Activated naive CD4-positive, alpha-beta T cell treated with anti-CD3 and anti-CD28 coated beads for 36 hours (primary cell): Measurements from ENCODE around the gene MAP3K4. TPM values are rescaled to one million over a fixed set of nuclear protein-coding genes. Genes with fewer than 3 reads are reported as not detected.

ENCODE experiments used
- CTCF ChIA-PET: fragments of 350-600 bp; sonication (Branson Sonifier 250); formaldehyde crosslinking; loops from one replicate; lab custom pipeline; 2021; ENCODE audit warnings: antibody characterized with exemption; lab: Charles Lee
- DNase-seq: peaks from one replicate; pipeline ENCODE4 v3.0.0-alpha.2; 2020
- H3K27ac Mint-ChIP-seq: one replicate; pipeline ENCODE4 v1.8.0; 2021; ENCODE audit warnings: mild to moderate bottlenecking, mixed read lengths
- H3K27me3 Mint-ChIP-seq: one replicate; pipeline ENCODE4 v1.8.0; 2021; ENCODE audit warnings: low read depth, mixed read lengths
- H3K36me3 Mint-ChIP-seq: one replicate; pipeline ENCODE4 v1.8.0; 2021; ENCODE audit warnings: low read depth, mixed read lengths
- H3K4me1 Mint-ChIP-seq: one replicate; pipeline ENCODE4 v1.8.0; 2021; ENCODE audit warnings: low read depth, mixed read lengths
- H3K4me3 Mint-ChIP-seq: one replicate; pipeline ENCODE4 v1.8.0; 2021; ENCODE audit warnings: mild to moderate bottlenecking, moderate library complexity, mixed read lengths
- H3K9me3 Mint-ChIP-seq: one replicate; pipeline ENCODE4 v1.8.0; 2021; ENCODE audit warnings: mixed read lengths
- intact Hi-C: fragments of 100-400 bp; cut with micrococcal nuclease; formaldehyde crosslinking; loops from one replicate; pipeline ENCODE4 v1.15.1; 2023
- total RNA-seq, 2 experiments: library from RNA; stranded (reverse); gene quantifications; one replicate each; pipeline ENCODE4 v1.2.3, GENCODE V29; 2021

Gene MAP3K4
- total RNA-seq, 2 experiments from 2014 or later: 36.0 to 42.6 TPM

DNA sequence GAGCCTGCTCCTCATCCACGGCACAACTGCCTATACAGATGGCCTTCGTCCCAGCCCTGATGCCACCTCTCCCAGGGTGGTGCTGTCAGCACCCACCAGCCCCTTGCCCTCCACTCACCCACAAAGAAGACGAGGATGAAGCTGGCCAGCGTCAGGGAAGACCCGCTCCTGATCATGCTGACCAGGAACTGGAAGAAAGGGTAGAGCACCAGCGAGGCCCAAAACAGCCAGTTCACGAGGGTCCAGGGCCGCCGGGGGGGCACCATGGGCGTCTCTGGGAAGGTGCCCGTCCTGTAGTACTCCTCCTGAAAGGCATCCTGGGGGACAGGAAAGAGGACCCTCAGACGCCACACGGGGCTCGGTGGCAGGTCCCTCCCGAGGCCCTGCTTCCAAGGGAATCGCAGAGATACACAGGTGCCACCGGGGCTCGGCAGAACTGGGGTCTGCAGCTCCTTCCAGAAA, 147.8 kb downstream of the MAP3K4 start:
- intact Hi-C loops: no loop called here
- no peaks in the 10 kb centered on the region for H3K9me3 Mint-ChIP-seq
- CTCF ChIA-PET: interaction anchor here (1.1 kb wide), 1 partner anchor 231 kb away, joined by 3 read pairs; no protein-coding TSS in a partner anchor
- no peaks in the 10 kb centered on the region for H3K27me3 Mint-ChIP-seq
- no peak overlapping the region for H3K27ac Mint-ChIP-seq
- H3K4me1 Mint-ChIP-seq: no peaks in the 10 kb centered on the region
- DNase-seq: no peak
- H3K36me3 Mint-ChIP-seq: peaks cover 7% of the 10 kb centered on the region
- H3K4me3 Mint-ChIP-seq: no peak overlapping the region

GRCh38 chr6:161139766-161140553, 148.4 kb downstream of the MAP3K4 start:
- Mint-ChIP-seq H3K27me3 (no peaks in the 10 kb centered on the region), H3K36me3 (peaks cover 7% of the 10 kb centered on the region), H3K27ac (no peak overlapping the region), H3K4me3 (no peak overlapping the region), H3K9me3 (no peaks in the 10 kb centered on the region), H3K4me1 (no peaks in the 10 kb centered on the region)
- intact Hi-C loops: no loop called here
- DNase-seq: no peak
- CTCF ChIA-PET: interaction anchor here (1.1 kb wide), 1 partner anchor 231 kb away, joined by 3 read pairs; no protein-coding TSS in a partner anchor

GRCh38 chr6:161140554-161140875, 148.9 kb downstream of the MAP3K4 start:
- Mint-ChIP-seq H3K27ac (no peak overlapping the region), H3K4me1 (no peaks in the 10 kb centered on the region), H3K36me3 (peaks cover 7% of the 10 kb centered on the region), H3K9me3 (no peaks in the 10 kb centered on the region), H3K4me3 (no peak overlapping the region), H3K27me3 (no peaks in the 10 kb centered on the region)
- no peak for DNase-seq
- intact Hi-C loops: no loop called here
- CTCF ChIA-PET: no interaction called here

DNA sequence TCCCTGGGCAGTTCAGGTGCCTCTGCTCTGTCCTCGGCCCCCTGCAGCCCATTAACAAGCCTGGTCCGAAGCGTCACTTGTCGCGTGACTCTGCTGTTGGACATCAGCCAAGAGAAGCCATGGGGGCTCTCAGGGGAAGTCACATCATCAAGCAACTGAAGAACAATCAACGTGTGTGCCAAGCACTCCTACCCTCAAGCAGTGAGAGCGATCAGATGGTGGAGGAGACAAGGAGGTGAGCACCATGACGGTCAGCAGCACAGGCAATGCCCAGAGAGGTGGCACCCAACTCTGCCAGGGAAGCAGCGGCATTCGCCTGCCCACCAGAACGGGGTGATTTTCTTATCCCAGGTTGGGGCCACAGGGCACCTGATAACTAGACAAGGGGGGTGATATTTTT, 149.6 kb downstream of the MAP3K4 start:
- peaks cover 5% of the 10 kb centered on the region for H3K36me3 Mint-ChIP-seq
- H3K9me3 Mint-ChIP-seq: no peaks in the 10 kb centered on the region
- intact Hi-C loops: no loop called here
- H3K4me3 Mint-ChIP-seq: no peak overlapping the region
- no peak overlapping the region for H3K27ac Mint-ChIP-seq
- no peaks in the 10 kb centered on the region for H3K27me3 Mint-ChIP-seq
- CTCF ChIA-PET: no interaction called here
- no peaks in the 10 kb centered on the region for H3K4me1 Mint-ChIP-seq
- no peak for DNase-seq

DNA sequence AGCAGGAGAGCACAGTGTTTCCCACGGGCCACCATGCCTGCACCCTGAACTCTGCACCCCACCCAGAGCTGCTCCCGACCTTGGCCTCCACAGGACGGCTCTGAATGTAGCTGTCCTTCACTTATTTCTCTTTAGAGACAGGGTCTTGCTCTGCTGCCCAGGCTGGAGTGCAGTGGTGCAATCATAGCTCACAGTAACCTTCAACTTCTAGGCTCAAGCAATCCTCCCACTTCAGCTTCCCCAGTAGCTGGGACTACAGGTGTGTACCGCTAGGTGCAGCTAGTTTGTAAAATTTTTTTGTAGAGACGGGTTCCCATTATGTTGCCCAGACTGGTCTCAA, 151.4 kb downstream of the MAP3K4 start:
- no peak overlapping the region for H3K27ac Mint-ChIP-seq
- no peak for DNase-seq
- intact Hi-C loops: no loop called here
- no peaks in the 10 kb centered on the region for H3K27me3 Mint-ChIP-seq
- CTCF ChIA-PET: interaction anchor here (1.3 kb wide), 1 partner anchor 15 kb away, joined by 3 read pairs; no protein-coding TSS in a partner anchor
- H3K36me3 Mint-ChIP-seq: peaks cover 4% of the 10 kb centered on the region
- no peaks in the 10 kb centered on the region for H3K9me3 Mint-ChIP-seq
- H3K4me1 Mint-ChIP-seq: no peaks in the 10 kb centered on the region
- no peak overlapping the region for H3K4me3 Mint-ChIP-seq

DNA sequence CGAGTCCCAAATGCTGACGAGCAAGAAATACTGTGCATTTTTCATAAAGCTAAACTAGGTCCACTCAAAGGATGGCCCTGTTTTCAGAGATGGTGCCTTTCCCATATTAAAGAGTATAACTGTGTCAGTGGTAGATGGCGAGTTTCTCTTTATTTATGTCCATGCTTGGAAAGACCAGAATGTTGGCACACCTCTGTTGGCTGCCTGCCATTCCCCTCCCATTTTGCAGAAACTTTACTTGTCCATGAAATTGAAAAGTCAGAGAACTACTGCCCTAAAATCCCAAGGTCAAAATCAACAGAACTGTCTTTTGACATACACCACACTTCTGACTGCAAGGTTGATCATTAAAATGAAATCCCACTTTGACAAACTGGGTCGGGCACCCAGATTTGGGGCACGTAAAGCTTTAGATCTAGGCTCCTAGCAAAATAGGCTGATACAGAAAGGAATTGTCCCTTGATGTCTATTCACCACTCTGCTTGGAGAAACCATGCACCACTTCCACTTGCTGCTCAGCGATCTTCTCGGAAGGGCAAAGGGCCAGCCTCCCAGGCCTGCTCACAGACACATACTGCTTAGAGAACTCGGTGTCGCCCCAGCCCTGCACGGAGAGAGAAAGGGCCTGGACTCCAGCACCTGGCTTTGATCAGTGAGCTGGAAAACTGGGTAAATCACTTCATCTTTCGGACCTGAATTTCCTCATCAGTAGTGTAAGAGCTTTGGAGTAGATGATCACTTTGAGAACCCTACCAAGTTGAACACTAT, 152.3 kb downstream of the MAP3K4 start:
- Mint-ChIP-seq H3K36me3 (peaks cover 4% of the 10 kb centered on the region), H3K4me3 (no peak overlapping the region), H3K27me3 (no peaks in the 10 kb centered on the region), H3K4me1 (no peaks in the 10 kb centered on the region), H3K9me3 (no peaks in the 10 kb centered on the region), H3K27ac (no peak overlapping the region)
- intact Hi-C loops: no loop called here
- no peak for DNase-seq
- CTCF ChIA-PET: interaction anchor here (1.1 kb wide), 1 partner anchor 10 kb away, joined by 3 read pairs; no protein-coding TSS in a partner anchor

DNA sequence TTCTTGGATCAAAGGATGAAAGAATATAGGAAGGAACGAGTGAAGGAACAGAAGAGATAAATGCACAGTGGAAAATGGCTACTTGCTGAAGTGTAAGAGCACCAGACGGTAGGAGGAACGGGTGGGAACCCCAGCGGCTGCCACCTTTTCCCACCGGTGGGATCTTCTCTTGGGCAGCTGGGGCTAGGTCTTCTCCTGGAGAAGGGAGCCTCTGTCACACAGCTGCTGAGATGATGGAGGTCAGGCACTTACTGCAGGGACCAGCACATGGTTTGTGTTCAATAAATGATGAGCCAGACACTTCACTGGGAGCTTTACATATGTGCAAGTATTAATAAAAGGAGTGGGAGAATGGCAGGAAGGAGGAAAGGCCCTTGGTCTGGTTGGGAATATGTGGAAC, 158.6 kb downstream of the MAP3K4 start:
- CTCF ChIA-PET: interaction anchor here (0.6 to 1.4 kb wide), 2 partner anchors 220 to 223 kb away, joined by 3 to 7 read pairs; no protein-coding TSS in a partner anchor
- Mint-ChIP-seq H3K27me3 (no peaks in the 10 kb centered on the region), H3K9me3 (no peaks in the 10 kb centered on the region), H3K27ac (no peak overlapping the region), H3K36me3 (peaks cover 1% of the 10 kb centered on the region), H3K4me1 (no peaks in the 10 kb centered on the region), H3K4me3 (no peak overlapping the region)
- no peak for DNase-seq
- intact Hi-C loops: loop anchor here (10.0 kb wide), 1 partner anchor 215 kb away; no protein-coding TSS in a partner anchor

GRCh38 chr6:161150566-161150965, 159.0 kb downstream of the MAP3K4 start:
- no peaks in the 10 kb centered on the region for H3K4me1 Mint-ChIP-seq
- no peaks in the 10 kb centered on the region for H3K9me3 Mint-ChIP-seq
- H3K27me3 Mint-ChIP-seq: no peaks in the 10 kb centered on the region
- intact Hi-C loops: loop anchor here (10.0 kb wide), 1 partner anchor 216 kb away; no protein-coding TSS in a partner anchor
- CTCF ChIA-PET: interaction anchor here (0.9 to 1.4 kb wide), 2 partner anchors 220 to 223 kb away, joined by 3 to 7 read pairs; no protein-coding TSS in a partner anchor
- no peak for DNase-seq
- peaks cover 1% of the 10 kb centered on the region for H3K36me3 Mint-ChIP-seq
- H3K27ac Mint-ChIP-seq: no peak overlapping the region
- H3K4me3 Mint-ChIP-seq: no peak overlapping the region

- no peak for DNase-seq
- Mint-ChIP-seq H3K36me3 (peaks cover 1% of the 10 kb centered on the region), H3K27me3 (no peaks in the 10 kb centered on the region), H3K4me1 (no peaks in the 10 kb centered on the region), H3K9me3 (no peaks in the 10 kb centered on the region), H3K4me3 (no peak overlapping the region), H3K27ac (no peak overlapping the region)
- CTCF ChIA-PET: interaction anchor here (0.9 to 1.4 kb wide), 2 partner anchors 219 to 223 kb away, joined by 3 to 7 read pairs; no protein-coding TSS in a partner anchor
- intact Hi-C loops: loop anchor here (10.0 kb wide), 1 partner anchor 216 kb away; no protein-coding TSS in a partner anchor
Measured at GRCh38 chr6:161151059-161151645, 159.6 kb downstream of the MAP3K4 start.

- no peaks in the 10 kb centered on the region for H3K27me3 Mint-ChIP-seq
- no peaks in the 10 kb centered on the region for H3K4me1 Mint-ChIP-seq
- CTCF ChIA-PET: interaction anchor here (0.6 kb wide), 1 partner anchor 188 kb away, joined by 6 read pairs; no protein-coding TSS in a partner anchor
- no peak overlapping the region for H3K27ac Mint-ChIP-seq
- intact Hi-C loops: loop anchor here (10.0 kb wide), 1 partner anchor 217 kb away; no protein-coding TSS in a partner anchor
- H3K36me3 Mint-ChIP-seq: peaks cover 1% of the 10 kb centered on the region
- no peak for DNase-seq
- no peak overlapping the region for H3K4me3 Mint-ChIP-seq
- H3K9me3 Mint-ChIP-seq: peaks cover 2% of the 10 kb centered on the region
Measured at GRCh38 chr6:161151660-161152526, 160.3 kb downstream of the MAP3K4 start.

DNA sequence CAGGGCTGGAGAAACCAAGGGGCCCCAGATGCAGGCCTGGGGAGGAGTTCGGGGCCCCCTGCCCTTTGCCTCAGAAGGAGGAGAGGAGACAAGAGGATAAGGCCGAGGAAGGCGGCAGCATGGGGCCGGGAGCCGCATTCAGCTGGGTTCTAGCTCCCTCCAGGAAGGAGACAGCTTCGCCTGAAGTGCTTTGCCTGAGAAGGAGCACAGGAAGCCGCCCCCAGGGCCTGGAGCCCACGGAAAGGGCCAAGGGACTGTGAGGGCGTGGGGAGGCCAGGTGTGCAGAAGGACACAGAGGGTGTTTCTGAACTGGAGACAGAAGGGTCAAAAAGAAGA, 160.9 kb downstream of the MAP3K4 start:
- H3K4me1 Mint-ChIP-seq: no peaks in the 10 kb centered on the region
- no peak for DNase-seq
- intact Hi-C loops: loop anchor here (10.0 kb wide), 1 partner anchor 218 kb away; no protein-coding TSS in a partner anchor
- peaks cover 3% of the 10 kb centered on the region for H3K36me3 Mint-ChIP-seq
- no peak overlapping the region for H3K4me3 Mint-ChIP-seq
- H3K27me3 Mint-ChIP-seq: no peaks in the 10 kb centered on the region
- CTCF ChIA-PET: interaction anchor here (0.6 to 1.1 kb wide), 3 partner anchors 187 to 219 kb away, joined by 3 to 6 read pairs (median 3); no protein-coding TSS in a partner anchor
- no peak overlapping the region for H3K27ac Mint-ChIP-seq
- H3K9me3 Mint-ChIP-seq: peaks cover 6% of the 10 kb centered on the region
